HepG2 (cell line): ENCODE results near the gene MTMR6. TPM values are rescaled to one million over a fixed set of nuclear protein-coding genes. Genes with fewer than 3 reads are reported as not detected.

Source experiments
- ATAC-seq: fragments of 200-7000 bp; cut with Tn5 transposase; 3 replicates; pipeline ENCODE4 v1.9.1; 2020; ENCODE audit warnings: mild to moderate bottlenecking, moderate library complexity
- BruUV-seq: library from RNA; stranded (reverse); fragments of 400-500 nt; replicated peaks from 2 replicates; lab custom pipeline; 2021; lab: Mats Ljungman, UMichigan
- CTCF ChIA-PET: fragments of 300-600 bp; formaldehyde crosslinking; extraction: SDS; loops from one replicate; lab custom pipeline; 2021; ENCODE audit warnings: low total read pairs, inconsistent platforms, low intra/inter-chr PET ratio; lab: Yijun Ruan, JAX
- POLR2A ChIA-PET: fragments of 350-600 bp; sonication (Branson Sonifier 250); formaldehyde crosslinking; loops from one replicate; lab custom pipeline; 2020; ENCODE audit warnings: antibody characterized with exemption, inconsistent platforms; lab: Yijun Ruan, JAX
- DNase-seq: peaks from one replicate; pipeline ENCODE4 v3.0.0-alpha.2; 2015; ENCODE audit warnings: low spot score
- FAIRE-seq: peaks from 3 replicates; lab custom pipeline; 2011; peaks lifted over from hg19 to GRCh38; lab: Jason Lieb, UNC
- H2AFZ ChIP-seq: one replicate; pipeline ENCODE4 v1.6.1; 2011; ENCODE audit warnings: low read length, inconsistent platforms
- H3K27ac ChIP-seq: fragments of 300-600 bp; 3 replicates; pipeline ENCODE4 v1.8.0; 2011; ENCODE audit warnings: mixed run types, mild to moderate bottlenecking, mixed read lengths, low read length, inconsistent platforms; ENCODE audit not compliant: insufficient read depth; ENCODE audit errors: extremely low read length
- H3K27me3 ChIP-seq, 2 experiments: fragments of 200-600 bp in 1 of 2; 2 replicates in 1 of 2; 3 replicates in 1 of 2; pipeline versions ENCODE4 v1.6.0 to v1.8.0; 2011; ENCODE audit warnings: low read length in 2 of 2, mild to moderate bottlenecking in 2 of 2, moderate library complexity in 2 of 2, inconsistent platforms in 1 of 2; ENCODE audit not compliant: insufficient read depth in 2 of 2, control insufficient read depth in 1 of 2
- H3K36me3 ChIP-seq, 2 experiments: fragments of 200-600 bp in 1 of 2; replicated peaks in 1 of 2; 2 replicates in 1 of 2; 3 replicates in 1 of 2; pipeline versions ENCODE4 v1.5.1 to v1.8.0; 2011; ENCODE audit warnings: low read length in 2 of 2, inconsistent platforms in 1 of 2; ENCODE audit not compliant: insufficient read depth in 2 of 2, control insufficient read depth in 1 of 2
- H3K4me1 ChIP-seq: 2 replicates; pipeline ENCODE4 v1.5.1; 2012; ENCODE audit warnings: low read length, inconsistent platforms; ENCODE audit not compliant: insufficient read depth
- H3K4me2 ChIP-seq: 2 replicates; pipeline ENCODE4 v1.6.0; 2011; ENCODE audit warnings: low read depth, low read length, inconsistent platforms
- H3K4me3 ChIP-seq, 3 experiments: fragments of 200-600 bp in 1 of 3; sonication (generic), shearing (Covaris generic) in 1 of 3; replicated peaks in 1 of 3; 2 replicates each; pipeline ENCODE4 v1.5.1; 2011 to 2016; ENCODE audit warnings: low read length in 3 of 3, inconsistent platforms in 2 of 3, low read depth in 2 of 3, mild to moderate bottlenecking in 2 of 3, control low read depth in 1 of 3, mixed read lengths in 1 of 3; ENCODE audit not compliant: insufficient read depth in 1 of 3
- H3K79me2 ChIP-seq: one replicate; pipeline ENCODE4 v1.6.1; 2011; ENCODE audit warnings: low read length, inconsistent platforms; ENCODE audit not compliant: insufficient read depth
- H3K9ac ChIP-seq: 2 replicates; pipeline ENCODE4 v1.6.0; 2011; ENCODE audit warnings: mild to moderate bottlenecking, low read depth, low read length, inconsistent platforms; ENCODE audit not compliant: insufficient read depth
- H3K9me3 ChIP-seq: 2 replicates; pipeline ENCODE4 v1.5.1; 2012; ENCODE audit warnings: mild to moderate bottlenecking, low read length
- H4K20me1 ChIP-seq: 2 replicates; pipeline ENCODE4 v1.6.0; 2011; ENCODE audit warnings: inconsistent platforms, mild to moderate bottlenecking, low read length, moderate library complexity; ENCODE audit not compliant: insufficient read depth
- BHLHE40 ChIP-seq: IDR thresholded peaks from 2 replicates; pipeline ENCODE4 v1.6.1; 2011; ENCODE audit warnings: low read length, improper control_type of control experiment
- DRAP1 ChIP-seq: IDR thresholded peaks from 2 replicates; pipeline ENCODE4 v1.6.1; 2016; ENCODE audit warnings: missing genetic modification reagents, missing compliant biosample characterization
- HINFP ChIP-seq: sonication (generic); formaldehyde crosslinking; IDR thresholded peaks from 2 replicates; pipeline ENCODE4 v1.4.0; 2020; ENCODE audit warnings: low read depth, mild to moderate bottlenecking, missing genetic modification reagents
- KLF13 ChIP-seq: sonication (generic); formaldehyde crosslinking; IDR thresholded peaks from 2 replicates; pipeline ENCODE4 v1.4.0; 2020; ENCODE audit warnings: mild to moderate bottlenecking, missing genetic modification reagents
- MEIS1 ChIP-seq: sonication (generic); formaldehyde crosslinking; IDR thresholded peaks from 2 replicates; pipeline ENCODE4 v1.9.0; 2021; ENCODE audit warnings: mild to moderate bottlenecking, missing genetic modification reagents, moderate library complexity, borderline replicate concordance
- RCOR2 ChIP-seq: IDR thresholded peaks from 2 replicates; pipeline ENCODE4 v1.6.1; 2016; ENCODE audit warnings: missing biosample characterization, missing genetic modification reagents
- YY1 ChIP-seq: IDR thresholded peaks from 2 replicates; pipeline ENCODE4 v1.6.1; 2011; ENCODE audit warnings: low read length, low read depth, moderate library complexity, mild to moderate bottlenecking; ENCODE audit not compliant: insufficient read depth, insufficient replicate concordance
- ZFP90 ChIP-seq: sonication (generic); formaldehyde crosslinking; IDR thresholded peaks from 2 replicates; pipeline ENCODE4 v1.8.0; 2022; ENCODE audit warnings: missing genetic modification reagents, mild to moderate bottlenecking, inconsistent platforms, borderline replicate concordance
- ZNF547 ChIP-seq: sonication (generic); formaldehyde crosslinking; IDR thresholded peaks from 2 replicates; pipeline ENCODE4 v1.5.1; 2020; ENCODE audit warnings: mild to moderate bottlenecking, missing genetic modification reagents
- ZNF724P ChIP-seq: sonication (generic); formaldehyde crosslinking; IDR thresholded peaks from 2 replicates; pipeline ENCODE4 v1.8.0; 2022; ENCODE audit warnings: missing genetic modification reagents, borderline replicate concordance
- ZNF749 ChIP-seq: sonication (generic); formaldehyde crosslinking; IDR thresholded peaks from 2 replicates; pipeline ENCODE4 v1.8.0; 2022; ENCODE audit warnings: mild to moderate bottlenecking, missing genetic modification reagents, moderate library complexity, borderline replicate concordance
- WGBS: methylation state at CpG from one replicate; pipeline ENCODE4 v1.1.6; 2017; ENCODE audit warnings: low lambda C conversion rate; 5-methylcytosine and 5-hydroxymethylcytosine counted together
- in situ Hi-C: cut with HindIII; loops from 2 replicates; pipeline ENCODE4 v1.10.0; 2017; ENCODE audit warnings: low pct_unique_long_range_greater_than_20kb; ENCODE audit not compliant: extremely low pct_ligation_motif_present
- intact Hi-C: fragments of 100-400 bp; cut with micrococcal nuclease; formaldehyde crosslinking; loops from one replicate; pipeline ENCODE4 v1.10.0; 2022; ENCODE audit not compliant: unreplicated experiment
- polyA plus RNA-seq, 8 experiments: library from polyadenylated mRNA; depleted of rRNA in 3 of 8; stranded (reverse) in 7 of 8; unstranded in 1 of 8; fragments of >200 nt; fragmentation: Illumina TruSeq in 4 of 8; extraction: Trizol in 4 of 8; gene quantifications; 2 replicates each; pipeline versions ENCODE4 v1.2.1 to v1.2.3, GENCODE V29; 2011 to 2016; ENCODE audit warnings: low read depth in 4 of 8, missing spikeins in 1 of 8, mixed read lengths in 1 of 8; ENCODE audit not compliant: insufficient read depth in 1 of 8
- total RNA-seq, 5 experiments: library from RNA; depleted of rRNA; stranded (reverse); fragments of >200 nt; fragmentation: Illumina TruSeq; extraction: Trizol; gene quantifications; 2 replicates each; pipeline ENCODE4 v1.2.3, GENCODE V29; 2016; ENCODE audit warnings: low read depth in 1 of 5

The MTMR6 gene
- total and polyA plus RNA-seq, 2 of the 13 experiments (the other 11 are each of a cell fraction or from before 2014, with no cell fraction given), result 3.4 to 7.8 TPM

GRCh38 chr13:25300861-25301346 is 13.6 kb upstream of the MTMR6 start (continued):
- TF ChIP-seq HINFP (CRISPR knock-in tag) (no peak), KLF13 (CRISPR knock-in tag) (no peak), DRAP1 (CRISPR knock-in tag) (no peak), MEIS1 (CRISPR knock-in tag) (no peak), ZNF547 (0 out of 2 replicates have a peak, but pooled peaks have one; percentile 10), RCOR2 (no peak)
- TF ChIP-seq, all 625 proteins: peak for 7

GRCh38 chr13:25295701-25296100 is 8.4 kb upstream of the MTMR6 start:
- Histone ChIP-seq H3K4me3 (no peak overlapping the region), H2AFZ (no peak overlapping the region), H3K4me1 (0 out of 2 replicates have a peak, but pooled peaks cover under 1% of the 10 kb centered on the region), H3K27me3 (no peaks in the 10 kb centered on the region; a peak in 2 of 5 replicates), H3K9me3 (no peaks in the 10 kb centered on the region), H3K27ac (no peak overlapping the region), H4K20me1 (no peaks in the 10 kb centered on the region), H3K79me2 (no peaks in the 10 kb centered on the region), H3K9ac (no peak overlapping the region), H3K36me3 (no peaks in the 10 kb centered on the region), H3K4me2 (no peak overlapping the region)
- CTCF ChIA-PET, result no interaction called here
- DNase-seq, result no peak
- WGBS, result 3% methylated on average over 3 of the region's 3 CpGs
- TF ChIP-seq ZNF749 (CRISPR knock-in tag), result no peak
- no peak for TF ChIP-seq YY1
- no peak for TF ChIP-seq ZNF724P
- TF ChIP-seq ZFP90 (CRISPR knock-in tag), result no peak
- TF ChIP-seq BHLHE40, result no peak
- intact Hi-C loops (no loop called here), in situ Hi-C loops (no loop called here)
- POLR2A ChIA-PET, result no interaction called here
- ATAC-seq, result no peak
- no peak for FAIRE-seq
- no TSS peak for BruUV-seq
